Body of pancreas (tissue), 4 donors: ENCODE results near the gene CLCNKB. TPM values are rescaled to one million over a fixed set of nuclear protein-coding genes. Genes with fewer than 3 reads are reported as not detected.

ENCODE experiments used
- ATAC-seq: fragments of 150-250 bp; one replicate; pipeline ENCODE4 v1.9.1; 2016
- DNase-seq, 4 donors: peaks; one replicate each; pipeline ENCODE4 v3.0.0-alpha.2; 2019
- H3K27ac ChIP-seq, 4 donors: fragments of 200-600 bp; sonication (generic); 1 replicate in 3 of 4; 2 replicates in 1 of 4; pipeline versions ENCODE4 v1.5.1 to v1.6.1; 2016 to 2019; ENCODE audit warnings: mild to moderate bottlenecking in 1 of 4, mixed read lengths in 1 of 4, moderate library complexity in 1 of 4
- H3K27me3 ChIP-seq, 2 donors: fragments of 200-600 bp; sonication (generic); one replicate each; pipeline ENCODE4 v1.6.0; 2016; ENCODE audit warnings: mild to moderate bottlenecking in 1 of 2
- H3K36me3 ChIP-seq, 2 donors: fragments of 200-600 bp; sonication (generic); replicated peaks in 1 of 2; 2 replicates each; pipeline ENCODE4 v1.5.1; 2016; ENCODE audit warnings: low read depth in 2 of 2; ENCODE audit not compliant: insufficient read depth in 1 of 2
- H3K4me1 ChIP-seq: fragments of 200-600 bp; sonication (generic); one replicate; pipeline ENCODE4 v1.6.0; 2016
- H3K4me3 ChIP-seq, 2 donors: fragments of 200-600 bp; sonication (generic); 1 replicate in 1 of 2; 2 replicates in 1 of 2; pipeline ENCODE4 v1.5.1; 2016 to 2019
- H3K9me3 ChIP-seq, 3 donors: fragments of 200-600 bp; sonication (generic); 1 replicate in 2 of 3; 2 replicates in 1 of 3; pipeline ENCODE4 v1.5.1; 2016
- POLR2A ChIP-seq, 3 donors: fragments of 450-650 bp; IDR thresholded peaks; one replicate each; pipeline ENCODE4 v1.6.1; 2016; ENCODE audit warnings: antibody characterized with exemption in 3 of 3, mild to moderate bottlenecking in 2 of 3
- WGBS, 2 donors: methylation state at CpG; one replicate each; pipeline ENCODE4 v1.1.5; 2017; 5-methylcytosine and 5-hydroxymethylcytosine counted together
- intact Hi-C: fragments of 100-400 bp; cut with DNase I; formaldehyde crosslinking; loops from one replicate; pipeline ENCODE4 v1.15.1; 2023
- total RNA-seq, 2 donors: library from RNA; depleted of rRNA; stranded (reverse); fragments of >200 nt; gene quantifications; one replicate each; pipeline ENCODE4 v1.1.0, GENCODE V29; 2016
- TF ChIP-seq, protein P1 (sequence below), 7 experiments: fragments of 450-650 bp in 4 of 7; fragments of 200-600 bp in 3 of 7; sonication (generic) in 3 of 7; IDR thresholded peaks; one replicate each; pipeline ENCODE4 v1.5.1; 2016 to 2019; ENCODE audit warnings: antibody characterized with exemption in 7 of 7

Gene CLCNKB
- total RNA-seq, 2 donors from 2014 or later: 1.3 TPM; not detected in 1

DNA sequence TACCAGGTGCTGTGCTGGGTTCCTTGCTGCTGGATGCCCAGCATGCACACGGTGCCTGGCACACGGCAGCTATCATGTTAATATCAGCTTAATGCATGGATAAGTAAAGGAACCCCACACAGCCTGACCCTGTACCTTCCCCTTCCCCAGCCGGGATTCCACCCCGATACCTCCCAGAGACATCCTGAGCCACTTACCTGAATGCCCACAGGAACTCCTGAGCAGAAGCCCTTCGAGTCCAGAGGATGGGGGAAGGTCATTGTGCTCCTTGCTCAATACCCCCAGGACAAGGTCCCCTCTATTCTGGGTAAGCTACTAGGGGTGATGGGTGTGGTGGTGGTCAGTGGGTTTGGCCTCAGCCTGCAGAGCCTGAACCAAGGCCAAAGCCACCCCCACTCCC is 28.5 kb downstream of the CLCNKB start:
- intact Hi-C loops: loop anchor here (10.0 kb wide), 1 partner anchor 283 kb away; the partner anchor contains the start of gene FBXO42

DNA sequence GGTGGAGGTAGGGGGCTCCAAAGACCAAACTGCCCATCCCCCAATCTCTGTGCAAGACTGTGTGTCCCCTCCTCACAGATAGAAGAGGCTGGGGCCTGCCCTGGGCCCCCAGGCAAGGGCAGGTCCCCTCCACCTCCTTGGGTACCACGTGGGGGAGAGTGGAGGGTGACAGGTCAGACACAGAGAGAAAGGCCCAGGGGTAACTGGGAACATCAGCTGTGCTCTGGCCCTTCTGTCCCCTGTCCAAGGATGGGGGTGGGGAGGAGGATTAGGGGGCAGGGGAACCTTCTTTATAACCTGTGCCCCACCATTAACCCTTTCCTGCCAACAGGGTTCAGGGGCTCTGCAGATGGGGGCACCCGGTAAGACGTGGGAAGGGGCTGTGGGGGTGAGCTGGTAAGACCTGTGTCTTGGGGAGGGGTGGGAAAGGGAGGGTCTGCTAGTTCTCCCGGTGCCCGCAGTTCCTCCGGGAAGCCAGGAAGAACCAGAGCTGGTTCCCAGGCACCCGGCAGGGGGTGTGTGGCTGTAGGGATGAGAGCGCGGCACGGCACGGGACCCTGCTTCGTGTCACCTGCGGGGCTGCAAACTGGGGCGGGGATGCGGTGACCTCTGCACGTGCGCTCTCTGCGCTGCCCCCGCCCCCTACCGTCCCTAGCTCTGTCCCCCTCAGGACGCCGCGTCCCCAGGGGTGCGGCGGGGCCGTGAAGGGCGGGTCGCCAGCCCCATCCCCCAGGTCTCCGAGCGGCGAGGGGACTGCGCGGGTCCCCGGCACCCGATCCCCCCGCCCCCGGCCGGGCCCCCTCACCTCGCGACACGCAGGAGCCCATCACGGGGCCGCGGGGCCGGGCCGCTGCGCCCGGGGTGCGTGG is 29.3 kb downstream of the CLCNKB start:
- DNase-seq (peak in 2 of 4 donors; percentile 34 to 48), ATAC-seq (peak; percentile 14)
- H3K27me3 ChIP-seq: no peaks in the 10 kb centered on the region
- no peak for TF ChIP-seq POLR2A (IDR thresholded peaks at IDR 0.05)
- TF ChIP-seq, protein P1, sequence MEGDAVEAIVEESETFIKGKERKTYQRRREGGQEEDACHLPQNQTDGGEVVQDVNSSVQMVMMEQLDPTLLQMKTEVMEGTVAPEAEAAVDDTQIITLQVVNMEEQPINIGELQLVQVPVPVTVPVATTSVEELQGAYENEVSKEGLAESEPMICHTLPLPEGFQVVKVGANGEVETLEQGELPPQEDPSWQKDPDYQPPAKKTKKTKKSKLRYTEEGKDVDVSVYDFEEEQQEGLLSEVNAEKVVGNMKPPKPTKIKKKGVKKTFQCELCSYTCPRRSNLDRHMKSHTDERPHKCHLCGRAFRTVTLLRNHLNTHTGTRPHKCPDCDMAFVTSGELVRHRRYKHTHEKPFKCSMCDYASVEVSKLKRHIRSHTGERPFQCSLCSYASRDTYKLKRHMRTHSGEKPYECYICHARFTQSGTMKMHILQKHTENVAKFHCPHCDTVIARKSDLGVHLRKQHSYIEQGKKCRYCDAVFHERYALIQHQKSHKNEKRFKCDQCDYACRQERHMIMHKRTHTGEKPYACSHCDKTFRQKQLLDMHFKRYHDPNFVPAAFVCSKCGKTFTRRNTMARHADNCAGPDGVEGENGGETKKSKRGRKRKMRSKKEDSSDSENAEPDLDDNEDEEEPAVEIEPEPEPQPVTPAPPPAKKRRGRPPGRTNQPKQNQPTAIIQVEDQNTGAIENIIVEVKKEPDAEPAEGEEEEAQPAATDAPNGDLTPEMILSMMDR (IDR thresholded peaks at IDR 0.05): no peak
- peaks cover 40% of the 10 kb centered on the region for H3K4me1 ChIP-seq
- intact Hi-C loops: loop anchor here (10.0 kb wide), 1 partner anchor 282 kb away; the partner anchor contains the start of gene FBXO42
- H3K36me3 ChIP-seq: no peaks in the 10 kb centered on the region
- H3K27ac ChIP-seq: no peak overlapping the region
- no peaks in the 10 kb centered on the region for H3K9me3 ChIP-seq
- 13 to 28% methylated on average over 13 to 22 of the region's 49 CpGs for WGBS, 2 donors
- H3K4me3 ChIP-seq: no peak overlapping the region

More for the DNA sequence above, 28.5 kb downstream of the CLCNKB start:
- 82 to 94% methylated on average over 4 to 5 of the region's 5 CpGs for WGBS, 2 donors
- no peaks in the 10 kb centered on the region for H3K9me3 ChIP-seq
- peaks cover 48% of the 10 kb centered on the region for H3K4me1 ChIP-seq
- no peak overlapping the region for H3K4me3 ChIP-seq
- DNase-seq (no peak), ATAC-seq (no peak)
- TF ChIP-seq, protein P1 (IDR thresholded peaks at IDR 0.05): no peak
- TF ChIP-seq POLR2A (IDR thresholded peaks at IDR 0.05): no peak
- no peak overlapping the region for H3K27ac ChIP-seq
- H3K27me3 ChIP-seq: no peaks in the 10 kb centered on the region
- H3K36me3 ChIP-seq: no peaks in the 10 kb centered on the region

DNA sequence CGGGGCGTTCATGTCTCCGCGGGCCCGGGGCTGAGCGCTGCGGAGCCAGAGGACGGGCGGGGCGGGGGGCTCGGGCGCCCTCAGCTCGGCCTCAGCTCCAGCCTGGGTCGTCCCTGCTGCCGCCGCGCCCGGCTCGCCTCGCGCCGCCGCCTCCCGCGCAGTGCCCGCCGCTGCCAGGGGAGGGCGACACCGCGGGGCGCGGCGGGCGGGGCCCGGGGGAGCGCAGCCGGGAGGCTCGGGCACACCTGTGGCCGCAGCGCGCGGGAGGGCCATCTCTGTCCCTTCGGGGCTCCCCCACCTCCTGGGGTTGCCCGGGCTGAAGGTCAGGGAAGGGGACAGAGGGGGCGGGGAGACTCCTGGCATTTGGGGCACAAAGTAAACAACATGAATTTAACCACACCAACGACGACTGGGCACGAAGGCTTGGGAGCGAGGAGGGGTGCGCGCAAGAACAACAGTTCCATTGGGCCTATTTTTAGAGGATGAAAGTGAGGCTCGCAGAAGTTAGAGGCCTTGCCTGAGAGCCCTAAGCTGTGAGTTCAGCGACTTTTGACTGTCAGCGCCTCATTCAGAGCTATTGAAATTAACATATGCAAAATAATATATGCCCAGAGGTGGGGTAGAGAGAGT is 30.0 kb downstream of the CLCNKB start, which contains the start of gene FAM131C:
Gene FAM131C, minus strand, starts transcription at position 162 of the 630 bp plus-strand sequence. CDS start 209 bp downstream, outside the sequence.
- TF ChIP-seq, protein P1 (IDR thresholded peaks at IDR 0.05): peak in 4 of 7 experiments; percentile 68 to 88 (median 80)
- no peak for TF ChIP-seq POLR2A (IDR thresholded peaks at IDR 0.05)
- H3K9me3 ChIP-seq: no peaks in the 10 kb centered on the region
- ATAC-seq (peak; percentile 78), DNase-seq (peak in 3 of 4 donors; percentile 45 to 56 (median 55))
- H3K27me3 ChIP-seq: no peaks in the 10 kb centered on the region
- no peaks in the 10 kb centered on the region for H3K36me3 ChIP-seq
- WGBS, 2 donors: 2 to 9% methylated on average over 11 to 33 of the region's 54 CpGs
- intact Hi-C loops: loop anchor here (10.0 kb wide), 1 partner anchor 281 kb away; the partner anchor contains the start of gene FBXO42
- no peak within 1 kb of the TSS for H3K27ac ChIP-seq
- H3K4me1 ChIP-seq: peaks cover 33% of the 10 kb centered on the region
- no peak within 1 kb of the TSS for H3K4me3 ChIP-seq

DNA sequence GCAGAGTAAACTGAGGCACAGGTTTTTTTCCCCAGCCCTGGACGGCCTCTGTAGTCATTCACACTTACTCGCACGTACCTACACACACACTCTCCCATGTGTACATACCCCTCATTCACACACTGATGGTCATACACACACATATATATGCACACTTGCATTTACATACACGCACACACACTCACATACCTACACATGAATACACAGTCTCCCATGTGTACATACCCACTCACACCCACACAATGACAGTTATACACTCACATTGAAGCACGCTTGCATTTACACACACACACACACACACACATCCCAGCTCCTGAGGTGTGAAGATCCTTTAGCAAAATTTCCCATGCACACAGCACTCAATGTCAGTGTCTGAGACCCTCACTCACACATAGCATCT is 30.6 kb downstream of the CLCNKB start:
- 86 to 87% methylated on average over 5 of the region's 5 CpGs for WGBS, 2 donors
- no peak overlapping the region for H3K4me3 ChIP-seq
- TF ChIP-seq, protein P1 (IDR thresholded peaks at IDR 0.05): no peak
- TF ChIP-seq POLR2A (IDR thresholded peaks at IDR 0.05): no peak
- H3K4me1 ChIP-seq: peaks cover 32% of the 10 kb centered on the region
- no peaks in the 10 kb centered on the region for H3K27me3 ChIP-seq
- no peak overlapping the region for H3K27ac ChIP-seq
- no peaks in the 10 kb centered on the region for H3K9me3 ChIP-seq
- ATAC-seq: no peak
- intact Hi-C loops: loop anchor here (10.0 kb wide), 1 partner anchor 281 kb away; the partner anchor contains the start of gene FBXO42
- H3K36me3 ChIP-seq: no peaks in the 10 kb centered on the region
- no peak for DNase-seq
